Gastrocnemius medialis (tissue), 4 donors: ENCODE measurements around the gene ANKMY1.

Source experiments
- POLR2A ChIP-seq, 2 donors: fragments of 450-650 bp; IDR thresholded peaks; one replicate each; pipeline ENCODE4 v1.6.1; 2017; ENCODE audit warnings: antibody characterized with exemption in 2 of 2, mild to moderate bottlenecking in 2 of 2, moderate library complexity in 2 of 2
- TF ChIP-seq, protein P1 (sequence below), 5 experiments: fragments of 450-650 bp in 3 of 5; fragments of 200-600 bp in 2 of 5; sonication (generic) in 2 of 5; IDR thresholded peaks in 4 of 5; conservative IDR thresholded peaks in 1 of 5; 1 replicate in 4 of 5; 2 replicates in 1 of 5; pipeline ENCODE4 v1.5.1; 2016 to 2019; ENCODE audit warnings: antibody characterized with exemption in 5 of 5, mild to moderate bottlenecking in 3 of 5, moderate library complexity in 3 of 5

DNA sequence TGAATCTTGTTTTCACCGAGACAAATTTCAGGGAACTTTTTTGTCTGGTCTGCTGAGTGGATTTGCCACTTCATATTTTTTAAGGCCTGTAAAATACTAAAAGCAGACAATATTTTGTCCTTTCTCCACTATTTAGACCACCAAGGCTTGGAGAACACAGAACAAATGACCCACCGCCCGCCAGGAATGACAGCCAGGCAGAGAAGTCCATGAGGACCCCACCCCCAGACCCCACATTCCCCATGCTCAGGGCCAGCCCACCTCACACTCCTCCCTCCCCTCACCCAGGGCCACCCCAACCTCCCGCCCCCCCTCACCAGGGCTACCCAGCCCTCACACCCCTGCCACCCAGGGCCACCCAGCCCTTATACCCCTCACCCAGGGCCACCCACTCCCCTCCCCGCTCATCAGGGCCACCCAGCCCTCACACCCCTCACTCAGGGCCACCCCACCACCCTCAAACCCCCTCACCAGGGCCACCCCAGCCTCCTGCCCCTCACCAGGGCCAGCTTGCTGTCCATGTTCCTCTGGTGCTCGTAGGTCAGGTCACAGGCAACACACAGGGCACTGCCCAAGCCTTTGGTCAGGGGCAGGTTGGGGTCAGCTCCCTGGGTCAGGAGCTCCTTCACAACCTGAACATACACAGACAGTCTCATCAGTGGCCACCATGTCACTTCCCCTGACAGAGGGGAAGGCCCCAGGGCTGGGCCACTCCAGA lies 50.6 kb downstream of the ANKMY1 start:
- TF ChIP-seq, protein P1, sequence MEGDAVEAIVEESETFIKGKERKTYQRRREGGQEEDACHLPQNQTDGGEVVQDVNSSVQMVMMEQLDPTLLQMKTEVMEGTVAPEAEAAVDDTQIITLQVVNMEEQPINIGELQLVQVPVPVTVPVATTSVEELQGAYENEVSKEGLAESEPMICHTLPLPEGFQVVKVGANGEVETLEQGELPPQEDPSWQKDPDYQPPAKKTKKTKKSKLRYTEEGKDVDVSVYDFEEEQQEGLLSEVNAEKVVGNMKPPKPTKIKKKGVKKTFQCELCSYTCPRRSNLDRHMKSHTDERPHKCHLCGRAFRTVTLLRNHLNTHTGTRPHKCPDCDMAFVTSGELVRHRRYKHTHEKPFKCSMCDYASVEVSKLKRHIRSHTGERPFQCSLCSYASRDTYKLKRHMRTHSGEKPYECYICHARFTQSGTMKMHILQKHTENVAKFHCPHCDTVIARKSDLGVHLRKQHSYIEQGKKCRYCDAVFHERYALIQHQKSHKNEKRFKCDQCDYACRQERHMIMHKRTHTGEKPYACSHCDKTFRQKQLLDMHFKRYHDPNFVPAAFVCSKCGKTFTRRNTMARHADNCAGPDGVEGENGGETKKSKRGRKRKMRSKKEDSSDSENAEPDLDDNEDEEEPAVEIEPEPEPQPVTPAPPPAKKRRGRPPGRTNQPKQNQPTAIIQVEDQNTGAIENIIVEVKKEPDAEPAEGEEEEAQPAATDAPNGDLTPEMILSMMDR (IDR thresholded peaks at IDR 0.05 in 4 of 5, conservative IDR thresholded peaks at IDR 0.05 in 1 of 5) = no peak
- no peak for TF ChIP-seq POLR2A (IDR thresholded peaks at IDR 0.05)
